Glutamatergic neuron (in vitro differentiated cells): ENCODE data around the gene JARID2. TPM values are rescaled to one million over a fixed set of nuclear protein-coding genes. Genes with fewer than 3 reads are reported as not detected.
"Not testable (repeated sequence)": the region's sequence is repeated elsewhere in the genome, so short reads cannot be mapped to it uniquely, and the experiment has no call there.

Source experiments
- DNase-seq: peaks from one replicate; pipeline ENCODE4 v3.0.0; 2022
- H3K27ac Mint-ChIP-seq: one replicate; pipeline ENCODE4 v1.8.0; 2020; ENCODE audit warnings: mild to moderate bottlenecking, mixed read lengths, inconsistent platforms; ENCODE audit not compliant: unreplicated experiment
- H3K27me3 Mint-ChIP-seq: one replicate; pipeline ENCODE4 v1.8.0; 2020; ENCODE audit warnings: mild to moderate bottlenecking, moderate library complexity, mixed read lengths, inconsistent platforms; ENCODE audit not compliant: unreplicated experiment
- H3K36me3 Mint-ChIP-seq: one replicate; pipeline ENCODE4 v1.8.0; 2020; ENCODE audit warnings: mild to moderate bottlenecking, mixed read lengths, inconsistent platforms; ENCODE audit not compliant: unreplicated experiment
- H3K4me1 Mint-ChIP-seq: one replicate; pipeline ENCODE4 v1.8.0; 2020; ENCODE audit warnings: mild to moderate bottlenecking, low read depth, mixed read lengths, inconsistent platforms; ENCODE audit not compliant: unreplicated experiment
- H3K4me3 Mint-ChIP-seq: one replicate; pipeline ENCODE4 v1.8.0; 2020; ENCODE audit warnings: mild to moderate bottlenecking, mixed read lengths, inconsistent platforms; ENCODE audit not compliant: unreplicated experiment
- H3K9me3 Mint-ChIP-seq: one replicate; pipeline ENCODE4 v1.8.0; 2020; ENCODE audit warnings: mild to moderate bottlenecking, moderate library complexity, mixed read lengths, inconsistent platforms; ENCODE audit not compliant: unreplicated experiment
- total RNA-seq: library from RNA; stranded (reverse); fragmentation: NEBNext Ultra II Directional; extraction: Animal tissue kit (Norgen Biotek cat#: 25700); gene quantifications from one replicate; pipeline ENCODE4 v1.2.1, GENCODE V29; 2021; ENCODE audit not compliant: unreplicated experiment
- TF ChIP-seq, protein P1 (sequence below): fragments of 200-600 bp; sonication (generic); IDR thresholded peaks from one replicate; pipeline ENCODE4 v1.5.0; 2021; ENCODE audit not compliant: partially characterized antibody, unreplicated experiment

JARID2 gene
- total RNA-seq, 1 donor from 2014 or later = 83.8 TPM

DNA sequence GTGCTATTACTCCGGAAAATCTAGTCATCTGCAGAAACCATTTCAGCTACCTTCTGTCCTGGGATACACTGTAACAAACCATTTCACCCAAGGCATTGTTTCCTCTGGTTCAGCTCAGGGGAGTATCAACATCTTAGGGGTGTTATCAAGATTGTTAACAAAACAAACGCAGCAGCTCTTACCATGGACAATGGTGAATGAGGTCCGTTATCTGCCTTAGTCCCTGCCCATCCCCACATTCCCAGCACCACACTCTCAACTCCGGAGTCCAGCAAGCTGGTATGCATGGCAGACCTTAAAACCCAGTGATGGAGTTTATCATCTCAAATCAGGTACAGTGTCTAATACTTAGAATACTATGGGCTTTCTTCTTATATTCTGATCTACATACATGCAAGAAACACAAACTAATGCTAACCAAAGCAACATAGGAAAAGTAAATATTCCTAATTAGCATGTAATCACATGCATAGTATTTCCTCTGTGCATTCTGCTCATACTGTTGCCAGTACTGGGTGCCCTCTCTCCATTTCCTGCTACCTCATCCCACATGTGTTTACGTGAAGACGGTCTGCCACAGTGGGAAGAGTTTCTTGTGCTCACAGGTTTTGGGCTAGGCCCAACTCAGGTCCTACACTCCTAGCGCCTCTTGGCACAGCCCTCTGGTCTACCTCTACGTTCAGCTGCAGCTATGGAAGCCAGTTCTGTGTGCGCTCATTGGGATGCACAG, 293.1 kb downstream of the JARID2 start:
- TF ChIP-seq, protein P1, sequence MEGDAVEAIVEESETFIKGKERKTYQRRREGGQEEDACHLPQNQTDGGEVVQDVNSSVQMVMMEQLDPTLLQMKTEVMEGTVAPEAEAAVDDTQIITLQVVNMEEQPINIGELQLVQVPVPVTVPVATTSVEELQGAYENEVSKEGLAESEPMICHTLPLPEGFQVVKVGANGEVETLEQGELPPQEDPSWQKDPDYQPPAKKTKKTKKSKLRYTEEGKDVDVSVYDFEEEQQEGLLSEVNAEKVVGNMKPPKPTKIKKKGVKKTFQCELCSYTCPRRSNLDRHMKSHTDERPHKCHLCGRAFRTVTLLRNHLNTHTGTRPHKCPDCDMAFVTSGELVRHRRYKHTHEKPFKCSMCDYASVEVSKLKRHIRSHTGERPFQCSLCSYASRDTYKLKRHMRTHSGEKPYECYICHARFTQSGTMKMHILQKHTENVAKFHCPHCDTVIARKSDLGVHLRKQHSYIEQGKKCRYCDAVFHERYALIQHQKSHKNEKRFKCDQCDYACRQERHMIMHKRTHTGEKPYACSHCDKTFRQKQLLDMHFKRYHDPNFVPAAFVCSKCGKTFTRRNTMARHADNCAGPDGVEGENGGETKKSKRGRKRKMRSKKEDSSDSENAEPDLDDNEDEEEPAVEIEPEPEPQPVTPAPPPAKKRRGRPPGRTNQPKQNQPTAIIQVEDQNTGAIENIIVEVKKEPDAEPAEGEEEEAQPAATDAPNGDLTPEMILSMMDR = no peak
- DNase-seq = no peak
- no peaks in the 10 kb centered on the region for H3K36me3 Mint-ChIP-seq
- H3K27ac Mint-ChIP-seq = no peak overlapping the region
- no peaks in the 10 kb centered on the region for H3K27me3 Mint-ChIP-seq
- H3K4me3 Mint-ChIP-seq = no peak overlapping the region
- H3K9me3 Mint-ChIP-seq = peaks cover 5% of the 10 kb centered on the region
- no peaks in the 10 kb centered on the region for H3K4me1 Mint-ChIP-seq

DNA sequence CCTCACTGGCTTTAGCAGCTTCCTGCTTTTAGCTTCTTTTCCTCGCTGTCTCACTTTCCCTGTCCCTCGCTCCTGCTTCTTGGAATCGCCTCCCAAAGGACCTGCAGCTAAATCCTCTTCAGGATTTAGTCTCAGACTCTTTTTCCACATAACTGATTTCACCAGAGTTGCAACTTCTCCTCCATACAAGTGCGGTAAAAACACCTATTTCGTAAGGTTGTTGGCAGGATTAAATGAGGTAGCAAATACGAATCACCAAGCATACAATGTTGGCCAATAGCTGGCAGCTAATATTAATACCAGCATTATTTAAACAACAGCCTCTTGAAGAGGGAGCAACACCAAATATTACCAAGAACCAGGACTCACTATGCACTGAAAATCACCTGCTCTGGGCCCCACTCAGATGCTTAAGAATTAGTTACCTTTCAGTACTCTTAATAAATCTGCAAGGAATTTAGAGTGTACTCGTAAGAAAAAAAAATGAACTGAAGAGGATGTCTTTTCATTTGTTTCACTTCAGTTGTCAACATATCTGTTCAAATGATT, 293.9 kb downstream of the JARID2 start:
- no peak for DNase-seq
- no peak overlapping the region for H3K27ac Mint-ChIP-seq
- H3K27me3 Mint-ChIP-seq = no peaks in the 10 kb centered on the region
- TF ChIP-seq, protein P1 = no peak
- H3K9me3 Mint-ChIP-seq = peaks cover 5% of the 10 kb centered on the region
- H3K36me3 Mint-ChIP-seq = no peaks in the 10 kb centered on the region
- no peak overlapping the region for H3K4me3 Mint-ChIP-seq
- no peaks in the 10 kb centered on the region for H3K4me1 Mint-ChIP-seq

DNA sequence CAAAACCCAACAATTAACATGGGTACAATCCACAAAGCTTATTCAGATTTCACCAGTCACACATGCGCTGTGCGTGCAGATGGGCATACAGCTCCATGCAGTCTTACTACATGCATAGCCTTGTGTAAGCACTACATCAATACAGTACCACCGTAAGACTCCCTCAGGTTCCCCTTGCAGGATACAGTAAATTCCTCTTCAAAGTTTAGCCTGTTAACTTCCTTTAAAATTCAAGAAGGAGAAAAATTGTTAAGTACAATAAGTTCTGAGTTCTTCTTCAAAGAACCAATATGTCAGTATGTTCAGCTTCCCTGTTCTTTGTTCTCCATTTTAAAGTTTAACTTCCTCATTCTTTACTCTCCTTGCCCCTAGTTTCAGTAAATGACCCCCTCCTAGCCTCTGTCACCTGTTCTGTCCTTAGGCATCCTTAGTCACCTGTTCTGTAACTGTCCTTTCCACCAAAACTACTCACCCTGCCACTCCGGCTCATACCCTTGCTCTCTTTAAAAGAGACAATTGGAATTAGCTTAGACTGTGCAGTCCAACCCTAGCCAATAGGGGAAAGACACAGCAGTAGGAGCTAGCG, 297.6 kb downstream of the JARID2 start:
- H3K9me3 Mint-ChIP-seq, H3K27me3 Mint-ChIP-seq, H3K4me1 Mint-ChIP-seq, H3K36me3 Mint-ChIP-seq, H3K27ac Mint-ChIP-seq, DNase-seq, H3K4me3 Mint-ChIP-seq: not testable (repeated sequence)

DNA sequence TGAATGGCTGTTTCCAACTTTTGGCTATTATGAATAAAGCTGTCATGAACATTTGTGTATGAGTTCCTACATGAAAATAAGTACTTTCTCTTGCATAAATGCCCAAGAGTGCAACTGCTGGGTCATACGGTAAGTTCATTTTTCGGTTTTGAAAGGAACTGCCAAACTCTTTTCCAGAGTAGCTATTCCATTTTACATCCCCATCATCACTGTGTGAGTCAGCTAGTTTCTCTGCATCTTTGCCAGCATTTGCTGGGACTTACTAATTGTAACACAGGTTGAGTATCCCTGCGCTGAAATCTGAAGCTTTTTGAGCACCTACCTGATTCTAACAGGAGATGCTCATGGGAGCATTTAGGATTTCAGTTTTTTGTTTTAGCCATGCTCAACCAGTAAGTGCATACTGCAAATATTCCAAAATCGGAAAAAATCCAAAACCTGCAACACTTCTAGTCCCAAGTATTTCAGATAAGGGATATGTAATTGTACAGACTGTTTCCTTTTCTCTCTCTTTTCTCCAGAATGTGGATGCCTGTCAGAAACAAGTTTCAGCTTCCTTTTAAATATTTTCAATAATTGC, 298.5 kb downstream of the JARID2 start:
- H3K27ac Mint-ChIP-seq = no peak overlapping the region
- TF ChIP-seq, protein P1 = no peak
- DNase-seq = no peak
- no peaks in the 10 kb centered on the region for H3K36me3 Mint-ChIP-seq
- H3K9me3 Mint-ChIP-seq = peaks cover 2% of the 10 kb centered on the region
- no peaks in the 10 kb centered on the region for H3K27me3 Mint-ChIP-seq
- no peak overlapping the region for H3K4me3 Mint-ChIP-seq
- H3K4me1 Mint-ChIP-seq = peaks cover 2% of the 10 kb centered on the region

DNA sequence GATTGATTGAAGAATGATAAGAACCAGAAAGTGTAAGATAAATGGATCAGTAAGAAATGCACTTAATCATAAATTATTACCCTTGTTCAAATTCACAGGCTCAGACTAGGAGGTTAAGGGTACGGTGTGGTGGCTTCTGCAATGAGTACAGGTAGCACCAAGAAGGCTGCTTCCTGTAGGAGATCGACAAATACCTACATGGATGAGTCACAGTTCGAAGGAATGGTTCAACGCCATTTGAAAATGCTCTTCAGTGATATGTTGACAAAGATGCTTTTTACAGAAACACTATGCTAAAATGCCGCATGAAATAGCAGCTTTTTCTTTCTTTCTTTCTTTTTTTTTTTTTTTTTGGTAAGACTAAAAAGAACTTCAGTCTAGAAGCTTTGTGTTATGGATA, 300.7 kb downstream of the JARID2 start:
- H3K36me3 Mint-ChIP-seq = no peaks in the 10 kb centered on the region
- TF ChIP-seq, protein P1 = no peak
- H3K4me3 Mint-ChIP-seq = no peak overlapping the region
- no peaks in the 10 kb centered on the region for H3K9me3 Mint-ChIP-seq
- DNase-seq = no peak
- H3K27ac Mint-ChIP-seq = no peak overlapping the region
- no peaks in the 10 kb centered on the region for H3K27me3 Mint-ChIP-seq
- peaks cover 4% of the 10 kb centered on the region for H3K4me1 Mint-ChIP-seq
